Measurements from ENCODE around the gene GABRB3.

The GABRB3 gene

GRCh38 chr15:26772154-26773066 lies at the start of gene GABRB3:
Gene GABRB3 (minus strand): TSS chr15:26773066.
- DNase-seq, result no peak

GRCh38 chr15:26807517-26808427 lies 34.9 kb upstream of the GABRB3 start:
- DNase-seq, result no peak

DNA sequence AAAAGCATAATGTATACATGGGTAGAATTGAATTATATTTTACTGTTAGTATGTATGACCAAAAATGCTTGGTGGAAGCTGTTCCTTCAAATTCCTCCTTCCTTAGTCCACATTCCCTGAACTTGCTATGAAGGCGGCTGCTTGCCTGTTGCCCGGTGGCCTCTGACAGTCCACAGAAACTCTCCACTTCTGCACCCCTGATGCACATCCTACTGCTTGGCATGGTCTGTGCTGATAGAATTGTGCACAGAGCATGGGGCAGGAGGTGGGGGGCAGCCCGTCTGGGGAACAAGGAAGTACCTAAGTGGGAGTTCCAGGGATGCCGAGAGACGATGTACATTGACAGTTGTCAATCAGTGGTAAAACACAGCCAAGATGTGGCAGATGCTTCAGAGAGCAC lies 33.7 kb upstream of the GABRB3 start:
- no peak for DNase-seq

DNA sequence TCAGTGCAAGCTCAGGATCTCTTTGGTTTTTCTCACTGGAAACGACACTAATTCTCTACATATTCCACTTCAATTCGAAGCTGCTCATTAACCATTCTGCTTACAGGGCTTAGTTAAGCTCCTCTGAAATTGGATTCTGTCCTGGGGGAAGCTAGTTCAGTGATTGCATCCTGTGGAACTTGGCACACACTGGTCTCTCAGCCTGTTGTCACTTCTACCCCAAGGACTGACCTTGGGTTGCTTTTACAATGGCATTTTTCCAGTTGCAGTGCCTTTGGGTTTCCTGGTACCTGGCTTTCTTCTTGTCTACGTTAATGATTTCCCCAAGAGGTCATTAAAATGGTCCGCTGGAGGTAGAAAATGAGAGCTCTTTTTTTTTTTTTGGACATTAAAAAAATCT lies 33.3 kb upstream of the GABRB3 start:
- no peak for DNase-seq

GRCh38 chr15:26805470-26805869 lies 32.6 kb upstream of the GABRB3 start:
- DNase-seq, result no peak

DNA sequence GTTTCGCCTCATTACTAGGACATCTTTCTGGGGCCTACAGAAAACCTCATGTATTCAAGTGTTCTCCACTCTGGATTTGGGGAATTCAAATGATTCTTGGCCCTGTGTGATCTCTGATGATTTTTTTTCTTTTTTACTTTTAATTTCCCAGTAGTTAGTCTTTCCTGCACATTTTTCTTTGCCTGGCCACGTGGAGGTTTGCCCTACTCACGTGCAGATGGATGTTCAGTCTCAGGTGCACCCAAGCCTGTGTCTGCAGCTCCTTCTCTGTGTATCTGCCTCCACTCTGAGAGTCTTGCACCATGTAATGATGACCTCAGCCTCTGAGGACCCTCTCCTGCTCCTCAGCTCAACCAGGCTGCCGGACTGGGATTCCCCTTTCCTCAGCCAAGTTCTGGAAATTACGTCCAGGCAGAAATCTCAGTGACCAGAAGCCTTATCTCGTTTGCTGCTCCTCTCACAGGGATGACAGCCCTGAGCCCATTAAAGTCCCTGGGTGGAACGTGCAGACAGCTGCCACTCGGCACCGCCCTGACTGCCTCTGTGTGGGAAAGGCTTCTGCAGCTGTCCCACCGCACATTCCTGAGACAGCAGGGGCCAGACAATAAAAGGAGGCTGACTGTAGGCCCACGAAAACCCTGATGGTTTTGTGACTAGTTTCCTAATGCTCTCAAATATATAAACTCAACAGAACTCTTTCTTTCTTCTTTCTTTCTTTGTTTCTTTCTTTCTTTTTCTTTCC lies 31.4 kb upstream of the GABRB3 start:
- DNase-seq, result no peak

DNA sequence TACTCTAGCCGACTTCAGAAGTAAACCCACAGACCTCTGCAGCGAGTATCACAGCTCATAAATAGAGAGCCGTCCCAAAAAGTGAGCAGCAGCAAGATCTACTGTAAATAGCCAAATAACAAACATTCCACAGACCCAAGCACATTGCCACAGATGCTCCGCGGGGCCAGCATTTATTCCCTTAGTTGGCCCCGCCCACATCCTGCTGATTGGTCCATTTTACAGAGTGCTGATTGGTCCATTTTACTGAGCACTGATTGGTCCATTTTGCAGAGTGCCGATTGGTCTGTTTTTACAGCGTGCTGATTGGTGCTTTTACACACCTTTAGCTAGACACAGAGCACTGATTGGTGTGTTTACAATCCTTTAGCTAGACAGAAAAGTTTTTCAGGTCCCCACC lies 17.3 kb upstream of the GABRB3 start:
- DNase-seq, result no peak

DNA sequence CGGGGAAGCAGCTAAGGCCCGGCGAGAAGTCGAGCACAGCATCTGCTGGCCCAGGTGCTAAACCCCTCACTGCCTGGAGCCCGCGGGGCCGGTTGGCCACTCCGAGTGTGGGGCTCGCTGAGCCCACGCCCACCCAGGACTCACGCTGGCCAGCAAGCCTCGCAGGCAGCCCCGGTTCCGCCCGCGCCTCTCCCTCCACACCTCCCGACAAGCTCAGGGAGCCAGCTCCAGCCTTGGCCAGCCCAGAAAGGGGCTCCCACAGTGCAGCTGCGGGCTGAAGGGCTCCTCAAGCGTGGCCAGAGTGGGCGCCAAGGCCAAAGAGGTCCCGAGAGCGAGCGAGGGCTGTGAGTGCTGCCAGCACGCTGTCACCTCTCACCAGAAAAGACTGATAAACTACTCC lies 8.9 kb upstream of the GABRB3 start:
- no peak for DNase-seq

GRCh38 chr15:26773917-26774316 lies 1.1 kb upstream of the GABRB3 start:
- no peak for DNase-seq

GRCh38 chr15:26773067-26773877 lies 406 bp upstream of the GABRB3 start:
- DNase-seq, result no peak

DNA sequence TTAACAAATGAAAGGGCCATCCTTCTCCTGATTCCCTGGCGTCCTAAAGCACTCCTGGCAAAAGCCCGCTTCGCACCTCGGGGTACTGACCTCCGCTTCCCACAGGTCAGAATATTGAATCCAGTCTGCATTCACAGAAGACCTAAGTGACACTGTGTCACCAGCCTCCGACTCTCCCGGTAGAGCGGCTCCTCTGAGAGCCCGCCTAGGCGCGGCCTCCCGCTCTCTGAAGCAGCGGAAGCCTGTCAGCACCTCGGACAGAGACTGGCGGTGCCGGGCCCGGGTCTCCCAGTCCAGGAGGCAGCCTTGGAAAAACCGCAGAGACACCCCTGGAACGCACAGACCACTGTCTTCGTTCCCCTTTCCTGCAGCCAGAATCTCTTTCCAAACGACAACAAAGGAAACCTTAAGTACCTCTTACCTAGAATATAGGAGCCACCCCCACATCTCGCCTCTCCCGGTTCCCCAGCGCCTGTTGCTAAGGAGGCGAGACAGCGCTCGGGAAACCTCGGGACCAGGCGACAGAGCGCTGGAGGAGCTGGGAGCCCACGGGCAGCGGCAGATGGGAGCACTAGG lies 1.2 kb downstream of the GABRB3 start:
- no peak for DNase-seq

- no peak for DNase-seq
These were observed 1.7 kb downstream of the GABRB3 start for GRCh38 chr15:26771168-26771567.

GRCh38 chr15:26767169-26767670 lies 5.6 kb downstream of the GABRB3 start:
- no peak for DNase-seq

DNA sequence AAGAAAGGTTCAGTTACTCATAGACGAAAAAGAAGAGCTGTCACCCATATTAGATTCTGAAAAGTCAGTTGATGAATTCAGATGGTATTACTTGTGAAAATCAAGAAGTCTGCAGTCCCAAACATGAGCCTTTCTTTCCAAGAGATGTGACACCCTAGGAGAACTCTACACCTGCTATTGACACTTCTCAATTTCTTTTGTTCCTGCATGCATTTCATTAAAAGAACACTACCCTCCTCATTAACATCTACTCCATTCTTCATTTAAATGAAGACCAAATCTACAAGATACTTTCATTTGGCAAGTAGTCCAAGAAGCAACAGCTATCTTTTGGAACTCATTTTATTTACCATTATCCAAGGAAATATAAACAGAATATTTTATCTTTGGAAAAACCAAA lies 6.6 kb downstream of the GABRB3 start:
- DNase-seq, result no peak

- DNase-seq, result no peak
These were observed 12.9 kb downstream of the GABRB3 start for GRCh38 chr15:26759986-26760385.

GRCh38 chr15:26758079-26758478 lies 14.8 kb downstream of the GABRB3 start:
- DNase-seq, result no peak

DNA sequence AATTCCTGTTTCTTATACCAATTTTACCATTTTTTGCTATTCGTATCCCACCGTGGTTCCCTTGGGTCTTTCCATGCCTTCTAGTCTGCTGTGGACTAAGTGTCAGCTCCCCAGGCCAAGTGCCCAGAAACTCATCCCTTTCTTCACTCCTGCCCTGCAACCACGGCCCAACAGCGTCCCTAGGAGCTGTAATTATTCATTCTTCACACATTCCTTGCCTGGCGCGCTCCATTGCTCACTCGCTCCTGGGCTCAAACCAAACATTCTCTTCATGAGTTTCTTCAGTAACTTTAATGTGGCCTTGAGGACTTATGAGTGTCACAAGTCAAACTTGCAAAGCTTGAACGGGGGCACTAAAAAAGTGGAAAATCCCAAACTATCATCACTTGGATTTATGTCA lies 15.7 kb downstream of the GABRB3 start:
- no peak for DNase-seq

DNA sequence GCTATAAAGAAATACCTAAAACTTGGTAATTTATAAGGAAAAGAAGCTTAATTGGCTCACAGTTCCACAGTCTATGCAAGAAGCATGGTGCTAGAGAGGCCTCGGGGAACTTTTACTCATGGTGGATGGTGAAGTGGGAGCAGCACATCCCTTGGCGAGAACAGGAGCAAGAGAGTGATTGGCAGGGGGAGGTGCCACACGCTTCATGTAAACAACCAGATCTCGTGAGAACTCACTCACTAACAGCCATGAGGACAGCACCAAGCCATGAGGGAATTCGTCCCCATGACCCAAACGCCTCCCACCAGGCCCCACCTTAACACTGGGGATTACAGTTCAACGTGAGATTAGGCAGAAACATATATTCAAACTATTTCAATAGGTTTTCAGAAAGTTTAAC lies 28.0 kb downstream of the GABRB3 start:
- no peak for DNase-seq

- DNase-seq, result no peak
These were observed 33.1 kb downstream of the GABRB3 start for GRCh38 chr15:26739791-26740190.

GRCh38 chr15:26738996-26739395 lies 33.9 kb downstream of the GABRB3 start:
- no peak for DNase-seq

- no peak for DNase-seq
These were observed 36.2 kb downstream of the GABRB3 start for GRCh38 chr15:26736502-26737248.

Data from activated CD4-positive, CD25-positive, alpha-beta regulatory T cell treated with anti-CD3 and anti-CD28 coated beads, Interleukin-2, amount 50 U/mL, for 72 hours (primary cell).